KMS-11 (cell line): ENCODE measurements around the gene TMEM72.

Source experiments
- H2AFZ ChIP-seq: fragments of 200-600 bp; sonication (generic); 2 replicates; pipeline ENCODE4 v1.6.1; 2016; ENCODE audit warnings: antibody characterized with exemption, mixed run types, low read depth
- H3K27ac ChIP-seq: fragments of 200-600 bp; sonication (generic); 2 replicates; pipeline ENCODE4 v1.6.1; 2016; ENCODE audit warnings: mild to moderate bottlenecking, mixed run types
- H3K27me3 ChIP-seq: fragments of 200-600 bp; sonication (generic); 2 replicates; pipeline ENCODE4 v1.6.1; 2017; ENCODE audit warnings: mild to moderate bottlenecking, low read depth, mixed run types, moderate library complexity; ENCODE audit not compliant: insufficient read depth
- H3K36me3 ChIP-seq: fragments of 200-600 bp; sonication (generic); 2 replicates; pipeline ENCODE4 v1.6.1; 2017; ENCODE audit warnings: mild to moderate bottlenecking, mixed run types; ENCODE audit not compliant: insufficient read depth
- H3K4me1 ChIP-seq: fragments of 200-600 bp; sonication (generic); 2 replicates; pipeline ENCODE4 v1.6.1; 2016; ENCODE audit warnings: mild to moderate bottlenecking, low read depth, mixed run types; ENCODE audit not compliant: poor library complexity, severe bottlenecking
- H3K4me2 ChIP-seq: fragments of 200-600 bp; sonication (generic); 2 replicates; pipeline ENCODE4 v1.7.0; 2016; ENCODE audit warnings: mild to moderate bottlenecking, mixed run types
- H3K4me3 ChIP-seq: fragments of 200-600 bp; sonication (generic); IDR thresholded peaks from 2 replicates; pipeline ENCODE4 v1.6.1; 2017; ENCODE audit warnings: low read depth, low read length, mixed read lengths; ENCODE audit not compliant: insufficient read depth
- H3K79me2 ChIP-seq: fragments of 200-600 bp; sonication (generic); 2 replicates; pipeline ENCODE4 v1.6.1; 2016; ENCODE audit warnings: low read depth, mixed run types; ENCODE audit not compliant: insufficient read depth
- H3K9ac ChIP-seq: fragments of 200-600 bp; sonication (generic); 2 replicates; pipeline ENCODE4 v1.6.1; 2016; ENCODE audit warnings: mild to moderate bottlenecking, mixed run types
- H4K20me1 ChIP-seq: fragments of 200-600 bp; sonication (generic); 2 replicates; pipeline ENCODE4 v1.6.1; 2016; ENCODE audit warnings: mild to moderate bottlenecking, mixed run types; ENCODE audit not compliant: insufficient read depth
- CTCF ChIP-seq: fragments of 200-600 bp; sonication (generic); conservative IDR thresholded peaks from 2 replicates; pipeline ENCODE4 v1.6.1; 2017; ENCODE audit warnings: low read depth, mild to moderate bottlenecking, antibody characterized with exemption, low read length, moderate library complexity, mixed read lengths

TMEM72 gene

DNA sequence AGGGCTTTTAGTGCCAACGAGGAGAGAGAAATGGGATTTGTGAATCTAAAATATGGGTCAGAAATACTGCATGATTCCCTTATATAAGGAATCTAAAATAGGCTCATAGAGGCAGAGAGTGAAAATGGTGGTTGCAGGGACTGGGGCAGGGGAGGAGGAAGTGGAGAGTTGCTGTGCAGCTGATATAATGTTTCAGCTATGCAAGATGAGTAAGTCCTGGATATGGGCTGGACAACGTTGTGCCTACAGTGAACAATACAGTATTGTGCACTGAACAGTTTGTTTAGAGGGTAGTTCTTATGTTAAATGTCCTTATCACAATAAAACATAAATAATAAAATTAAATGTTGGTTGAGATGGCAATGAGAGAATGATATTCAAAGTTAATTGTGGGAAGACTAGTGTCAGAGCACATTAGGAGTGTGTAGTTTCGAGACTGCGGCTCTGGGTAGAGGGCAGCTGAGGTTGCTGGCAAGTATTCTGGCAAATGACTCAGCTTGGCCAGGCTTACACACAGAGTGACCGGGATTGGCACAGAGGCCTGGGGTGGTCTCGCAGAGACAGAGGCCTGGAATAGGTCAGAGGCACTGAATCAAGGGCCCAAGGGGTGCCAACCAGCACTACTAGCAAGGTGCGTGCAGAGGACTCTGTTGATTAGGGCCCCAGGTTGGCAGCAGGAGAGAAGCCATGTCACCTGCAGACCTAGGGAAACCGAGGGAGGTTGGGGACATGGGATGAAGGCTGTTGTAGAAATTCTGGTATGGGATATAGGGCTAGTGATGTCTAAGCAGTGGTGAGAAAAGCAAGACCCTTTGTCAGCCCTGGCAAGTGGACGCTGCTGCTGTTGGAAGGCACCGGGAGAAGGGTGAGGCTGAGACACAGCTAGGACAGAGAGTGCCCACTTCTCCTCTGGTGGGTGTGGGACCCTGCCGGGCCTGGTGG is 70.3 kb downstream of the TMEM72 start:
- peak overlapping the region; percentile 24; the same call in 1 of the 2 replicates for H3K4me2 ChIP-seq
- no peak for TF ChIP-seq CTCF
- peaks cover 33% of the 10 kb centered on the region for H3K79me2 ChIP-seq
- no peak overlapping the region for H2AFZ ChIP-seq
- peaks cover 52% of the 10 kb centered on the region for H3K4me1 ChIP-seq
- peak overlapping the region; percentile 39 for H3K27ac ChIP-seq
- H3K36me3 ChIP-seq, result peaks cover 3% of the 10 kb centered on the region; the same call in 1 of the 2 replicates
- H3K4me3 ChIP-seq, result no peak overlapping the region
- H3K9ac ChIP-seq, result no peak overlapping the region
- no peaks in the 10 kb centered on the region for H3K27me3 ChIP-seq
- H4K20me1 ChIP-seq, result no peaks in the 10 kb centered on the region

DNA sequence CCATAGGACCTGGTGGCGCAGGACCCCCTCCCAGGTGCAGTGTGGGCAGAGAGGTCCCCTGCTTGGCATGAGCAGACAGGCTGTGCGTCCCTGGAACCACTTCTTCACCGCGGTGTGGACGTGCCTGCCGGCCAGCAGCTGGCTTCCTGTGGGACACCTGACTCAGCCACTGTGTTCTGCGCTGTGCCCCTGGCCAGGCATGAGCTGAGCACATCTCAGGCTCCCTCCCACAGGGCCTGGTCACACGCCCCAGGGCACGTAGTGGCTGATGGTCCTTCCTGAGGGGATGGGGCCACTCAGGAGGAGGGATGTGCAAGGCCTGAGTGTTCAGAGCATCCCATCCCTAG is 71.0 kb downstream of the TMEM72 start:
- Histone ChIP-seq H3K4me2 (no peak overlapping the region), H3K36me3 (peaks cover 3% of the 10 kb centered on the region; the same call in 1 of the 2 replicates), H3K4me1 (peaks cover 52% of the 10 kb centered on the region), H3K9ac (no peak overlapping the region), H2AFZ (no peak overlapping the region), H4K20me1 (no peaks in the 10 kb centered on the region), H3K27ac (no peak overlapping the region), H3K27me3 (no peaks in the 10 kb centered on the region), H3K4me3 (no peak overlapping the region), H3K79me2 (peaks cover 27% of the 10 kb centered on the region)
- TF ChIP-seq CTCF, result no peak

GRCh38 chr10:44982496-44982895 is 71.4 kb downstream of the TMEM72 start:
- H2AFZ ChIP-seq, result no peak overlapping the region
- H3K36me3 ChIP-seq, result peaks cover 3% of the 10 kb centered on the region; the same call in 1 of the 2 replicates
- H3K79me2 ChIP-seq, result peaks cover 23% of the 10 kb centered on the region
- H3K27ac ChIP-seq, result no peak overlapping the region
- H3K27me3 ChIP-seq, result no peaks in the 10 kb centered on the region
- H3K4me1 ChIP-seq, result peaks cover 51% of the 10 kb centered on the region
- no peak overlapping the region for H3K4me3 ChIP-seq
- no peaks in the 10 kb centered on the region for H4K20me1 ChIP-seq
- H3K4me2 ChIP-seq, result no peak overlapping the region
- H3K9ac ChIP-seq, result no peak overlapping the region
- TF ChIP-seq CTCF, result no peak

- H3K9ac ChIP-seq, result no peak overlapping the region
- H3K4me2 ChIP-seq, result no peak overlapping the region
- H3K27me3 ChIP-seq, result no peaks in the 10 kb centered on the region
- H3K27ac ChIP-seq, result no peak overlapping the region
- no peaks in the 10 kb centered on the region for H4K20me1 ChIP-seq
- no peak overlapping the region for H2AFZ ChIP-seq
- no peak for TF ChIP-seq CTCF
- H3K4me1 ChIP-seq, result peaks cover 48% of the 10 kb centered on the region
- peaks cover 6% of the 10 kb centered on the region; the same call in 1 of the 2 replicates for H3K36me3 ChIP-seq
- H3K79me2 ChIP-seq, result peaks cover 15% of the 10 kb centered on the region
- H3K4me3 ChIP-seq, result no peak overlapping the region
Observed at GRCh38 chr10:44983066-44983894, 72.1 kb downstream of the TMEM72 start.
